A673 (cell line): ENCODE measurements around the gene APOA5.

ENCODE experiments used
- CTCF ChIP-seq: fragments of 300-800, 200-600 bp; sonication (generic); conservative IDR thresholded peaks from 2 replicates; pipeline ENCODE4 v1.5.1; 2017; ENCODE audit warnings: low read depth, mild to moderate bottlenecking, antibody characterized with exemption, low read length, moderate library complexity, mixed read lengths
- EZH2 ChIP-seq: fragments of 200-600 bp; sonication (generic); IDR thresholded peaks from 2 replicates; pipeline ENCODE4 v1.6.1; 2017; ENCODE audit warnings: borderline replicate concordance, low read depth, mild to moderate bottlenecking, mixed read lengths, antibody characterized with exemption, low read length; ENCODE audit not compliant: poor library complexity, severe bottlenecking

GRCh38 chr11:116811194-116811593 lies 19.5 kb upstream of the APOA5 start:
- TF ChIP-seq CTCF = no peak
- TF ChIP-seq EZH2 = no peak
